ENCODE results near the gene PPP1R16B.

DNA sequence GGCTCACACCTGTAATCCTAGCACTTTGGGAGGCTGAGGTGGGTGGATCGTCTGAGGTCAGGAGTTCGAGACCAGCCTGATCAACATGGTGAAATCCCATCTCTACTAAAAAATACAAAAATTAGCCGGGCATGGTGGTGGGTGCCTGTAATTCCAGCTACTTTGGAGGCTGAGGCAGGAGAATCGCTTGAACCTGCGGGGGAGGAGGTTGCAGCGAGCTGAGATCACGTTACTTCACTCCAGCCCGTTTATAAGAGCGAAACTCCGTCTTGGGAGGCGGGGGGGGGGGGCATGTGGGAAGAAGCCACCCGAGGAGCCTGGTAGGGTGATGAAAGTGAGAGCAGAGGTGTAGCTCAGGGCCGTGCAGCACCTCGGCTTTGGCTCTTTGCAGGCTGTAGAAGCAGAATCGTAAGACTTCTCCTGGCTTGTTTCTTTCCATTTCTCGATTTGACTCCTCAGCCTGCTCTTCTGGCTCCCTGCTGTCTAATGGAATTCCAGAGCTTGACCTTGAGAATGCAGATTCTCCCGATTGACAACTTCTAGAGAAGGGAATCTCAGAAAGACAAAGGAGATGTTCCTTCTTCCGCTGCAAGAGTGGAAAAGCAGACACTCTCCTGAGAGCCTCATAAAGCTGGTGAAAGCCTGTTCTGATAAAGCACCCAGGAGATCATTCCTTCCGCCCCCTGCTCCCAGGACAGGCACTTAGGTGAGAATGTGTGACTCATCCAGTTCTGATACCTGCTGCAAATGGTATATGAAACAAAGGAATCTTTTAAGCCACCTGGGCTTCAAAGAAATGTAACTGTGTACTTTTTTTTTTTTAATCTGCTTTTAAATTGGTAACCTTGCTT, 26.0 kb upstream of the PPP1R16B start:
- TF ChIP-seq CTCF (IDR thresholded peaks at IDR 0.05; ENCODE audit: poor library complexity), result no peak
- no peak for TF ChIP-seq EZH2 (IDR thresholded peaks at IDR 0.05; ENCODE audit: borderline replicate concordance)
